ENCODE data around the gene ADGRV1. TPM values are rescaled to one million over a fixed set of nuclear protein-coding genes. Genes with fewer than 3 reads are reported as not detected.

The ADGRV1 gene
- total RNA-seq, 5 donors from 2014 or later (not counting 1 experiment from before 2014, with no cell fraction given) = 0.68 to 1.6 (median 1.2) TPM; not detected in 1

DNA sequence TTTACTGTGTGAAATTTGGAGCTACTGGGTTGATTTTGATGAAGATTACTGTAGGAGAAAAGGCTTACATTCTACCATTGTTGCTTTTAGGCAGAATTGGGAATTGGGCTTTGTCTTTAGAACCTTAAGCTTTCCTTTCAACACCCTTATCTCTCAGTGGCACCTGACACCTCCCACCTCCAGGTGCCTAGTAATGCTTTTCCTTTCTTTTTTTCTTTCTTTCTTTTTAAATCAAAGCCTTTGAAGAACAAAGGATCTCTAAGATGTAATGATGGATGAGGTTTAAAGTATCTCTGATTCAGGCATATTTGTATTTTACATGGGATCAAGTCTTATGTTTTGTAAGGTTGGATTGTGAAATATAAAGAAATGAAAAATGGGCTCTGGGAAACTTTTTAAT, 2.9 kb upstream of the ADGRV1 start:
- peaks cover 10 to 12% (median 11%) of the 10 kb centered on the region in 3 donors for H3K4me1 Mint-ChIP-seq
- Histone ChIP-seq H3K27ac (ENCODE audit: low read length) (no peak overlapping the region), H3K27me3 (replicated peaks in 1 of 2; ENCODE audit: control insufficient read depth in 2 of 2, extremely low read depth in 1 of 2, insufficient read depth in 2 of 2, low read length in 1 of 2) (peaks cover 15 to 23% of the 10 kb centered on the region in 2 experiments), H3K4me3 (ENCODE audit: control insufficient read depth in 1 of 2, extremely low read depth in 1 of 2, low read length in 1 of 2) (no peak overlapping the region), H3K9me3 (no peaks in the 10 kb centered on the region), H3K4me1 (ENCODE audit: control insufficient read depth in 1 of 2, extremely low read depth in 1 of 2, insufficient read depth in 2 of 2, low read length in 2 of 2) (peaks cover 0 to 7% of the 10 kb centered on the region in 2 experiments), H3K36me3 (ENCODE audit: control insufficient read depth in 2 of 2, extremely low read depth in 1 of 2, insufficient read depth in 1 of 2, low read length in 1 of 2) (no peaks in the 10 kb centered on the region)
- no peaks in the 10 kb centered on the region for H3K9me3 Mint-ChIP-seq
- H3K27ac Mint-ChIP-seq = no peak overlapping the region
- H3K36me3 Mint-ChIP-seq = no peaks in the 10 kb centered on the region
- H3K27me3 Mint-ChIP-seq = peaks cover 55 to 58% of the 10 kb centered on the region in 2 donors
- CTCF ChIA-PET = no interaction called here
- ATAC-seq (replicated peaks in 1 of 4) (no peak), DNase-seq (no peak)
- POLR2A ChIA-PET = interaction anchor here (0.6 kb wide), 2 partner anchors 9 to 1818 kb away, joined by 3 to 7 read pairs; no protein-coding TSS in a partner anchor
- no peak overlapping the region for H3K4me3 Mint-ChIP-seq

DNA sequence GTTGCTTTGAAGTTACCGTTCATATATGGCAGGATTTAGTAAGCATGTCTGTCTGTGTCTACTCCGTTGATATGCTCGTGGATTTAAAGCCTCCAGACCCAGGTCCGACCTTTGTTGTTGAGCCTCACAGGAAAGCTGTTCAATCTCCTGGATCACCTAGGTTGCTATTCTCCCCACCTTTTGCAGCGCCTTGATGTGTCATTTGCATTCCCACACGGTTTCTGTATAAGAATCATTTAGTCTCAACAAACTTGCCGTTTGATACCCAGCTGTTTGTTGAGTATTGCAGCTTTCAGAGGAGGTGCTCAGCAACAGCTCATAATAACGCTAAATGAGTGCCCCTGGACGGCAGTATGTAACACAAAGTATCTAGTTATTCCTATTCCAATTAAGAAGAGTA, 1.2 kb upstream of the ADGRV1 start:
- H3K9me3 ChIP-seq = no peaks in the 10 kb centered on the region
- no peaks in the 10 kb centered on the region for H3K36me3 Mint-ChIP-seq
- H3K27me3 ChIP-seq (replicated peaks in 1 of 2; ENCODE audit: control insufficient read depth in 2 of 2, extremely low read depth in 1 of 2, insufficient read depth in 2 of 2, low read length in 1 of 2) = peaks cover 13 to 24% of the 10 kb centered on the region in 2 experiments
- 36% methylated on average over 6 of the region's 9 CpGs for WGBS (ENCODE audit: insufficient coverage)
- POLR2A ChIA-PET = no interaction called here
- DNase-seq (no peak), ATAC-seq (replicated peaks in 1 of 4) (no peak)
- no peak overlapping the region for H3K27ac ChIP-seq (ENCODE audit: low read length)
- H3K4me1 Mint-ChIP-seq = peaks cover 10 to 12% (median 11%) of the 10 kb centered on the region in 3 donors
- CTCF ChIA-PET = no interaction called here
- H3K4me1 ChIP-seq (ENCODE audit: control insufficient read depth in 1 of 2, extremely low read depth in 1 of 2, insufficient read depth in 2 of 2, low read length in 2 of 2) = peaks cover 0 to 7% of the 10 kb centered on the region in 2 experiments
- H3K4me3 Mint-ChIP-seq = no peak overlapping the region
- H3K9me3 Mint-ChIP-seq = no peaks in the 10 kb centered on the region
- H3K36me3 ChIP-seq (ENCODE audit: control insufficient read depth in 2 of 2, extremely low read depth in 1 of 2, insufficient read depth in 1 of 2, low read length in 1 of 2) = no peaks in the 10 kb centered on the region
- H3K27ac Mint-ChIP-seq = no peak overlapping the region
- peaks cover 56 to 61% of the 10 kb centered on the region in 2 donors for H3K27me3 Mint-ChIP-seq
- H3K4me3 ChIP-seq (ENCODE audit: control insufficient read depth in 1 of 2, extremely low read depth in 1 of 2, low read length in 1 of 2) = no peak overlapping the region

DNA sequence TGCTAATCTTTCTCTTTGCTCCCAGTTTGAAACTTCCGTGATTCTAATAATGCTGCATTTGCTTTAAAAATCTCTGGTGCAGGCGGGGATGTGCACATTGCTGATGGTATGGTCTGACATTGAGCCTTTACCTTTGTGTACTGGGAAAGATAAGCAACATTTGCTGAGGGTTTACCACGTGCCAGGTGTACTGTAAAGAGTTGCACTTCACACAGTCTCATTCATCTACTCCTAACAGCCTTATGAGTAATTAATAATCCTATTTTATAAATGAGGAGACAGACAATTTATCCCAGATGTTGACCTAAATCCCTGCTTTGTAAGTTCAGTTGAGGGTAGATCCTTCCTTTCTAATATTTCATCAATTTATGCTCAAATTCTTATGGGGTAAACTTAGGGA, 726 bp upstream of the ADGRV1 start:
- WGBS (ENCODE audit: insufficient coverage) = no CpG with 5 or more reads among the region's 3 CpGs
- Mint-ChIP-seq H3K36me3 (no peaks in the 10 kb centered on the region), H3K27me3 (peaks cover 52 to 58% of the 10 kb centered on the region in 2 donors), H3K4me1 (peaks cover 10 to 12% (median 11%) of the 10 kb centered on the region in 3 donors), H3K27ac (peak overlapping the region in 1 of 2 donors; percentile 67), H3K9me3 (no peaks in the 10 kb centered on the region), H3K4me3 (peak overlapping the region in 2 of 3 donors; percentile 39 to 60)
- H3K9me3 ChIP-seq = no peaks in the 10 kb centered on the region
- peaks cover 15 to 24% of the 10 kb centered on the region in 2 experiments for H3K27me3 ChIP-seq (replicated peaks in 1 of 2; ENCODE audit: control insufficient read depth in 2 of 2, extremely low read depth in 1 of 2, insufficient read depth in 2 of 2, low read length in 1 of 2)
- no peak overlapping the region for H3K27ac ChIP-seq (ENCODE audit: low read length)
- peaks cover 0 to 7% of the 10 kb centered on the region in 2 experiments for H3K4me1 ChIP-seq (ENCODE audit: control insufficient read depth in 1 of 2, extremely low read depth in 1 of 2, insufficient read depth in 2 of 2, low read length in 2 of 2)
- no peak overlapping the region for H3K4me3 ChIP-seq (ENCODE audit: control insufficient read depth in 1 of 2, extremely low read depth in 1 of 2, low read length in 1 of 2)
- CTCF ChIA-PET = no interaction called here
- POLR2A ChIA-PET = no interaction called here
- DNase-seq = no peak
- no peaks in the 10 kb centered on the region for H3K36me3 ChIP-seq (ENCODE audit: control insufficient read depth in 2 of 2, extremely low read depth in 1 of 2, insufficient read depth in 1 of 2, low read length in 1 of 2)
- ATAC-seq (replicated peaks in 1 of 4) = no peak

DNA sequence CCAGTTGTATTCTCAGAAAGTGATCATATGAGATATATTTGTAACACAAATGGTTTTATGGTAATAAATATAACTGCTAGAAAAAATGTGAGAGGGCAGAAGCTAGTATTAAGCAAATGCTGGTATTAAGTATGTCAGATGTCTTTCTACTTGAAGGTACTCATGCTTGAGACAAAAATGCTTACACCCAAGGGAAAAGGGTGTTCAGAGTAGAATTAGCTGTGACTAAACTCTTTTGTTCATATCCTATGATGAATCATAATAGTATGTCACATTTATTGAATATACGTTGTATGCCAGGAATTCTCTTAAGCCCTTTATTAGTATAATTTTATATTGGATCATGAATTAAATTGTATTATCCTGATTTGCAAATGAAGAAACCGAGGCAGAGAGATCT, 2.2 kb downstream of the ADGRV1 start:
- WGBS (ENCODE audit: insufficient coverage) = no CpG with 5 or more reads among the region's 2 CpGs
- H3K4me1 ChIP-seq (ENCODE audit: control insufficient read depth in 1 of 2, extremely low read depth in 1 of 2, insufficient read depth in 2 of 2, low read length in 2 of 2) = peaks cover 0 to 7% of the 10 kb centered on the region in 2 experiments
- Mint-ChIP-seq H3K27ac (no peak overlapping the region), H3K36me3 (no peaks in the 10 kb centered on the region), H3K4me3 (no peak overlapping the region), H3K27me3 (peaks cover 43 to 61% of the 10 kb centered on the region in 2 donors), H3K9me3 (peaks cover 0 to 4% (median 0%) of the 10 kb centered on the region in 3 donors), H3K4me1 (peaks cover 10 to 12% (median 11%) of the 10 kb centered on the region in 3 donors)
- no peak overlapping the region for H3K27ac ChIP-seq (ENCODE audit: low read length)
- ATAC-seq (replicated peaks in 1 of 4) = no peak
- H3K4me3 ChIP-seq (ENCODE audit: control insufficient read depth in 1 of 2, extremely low read depth in 1 of 2, low read length in 1 of 2) = no peak overlapping the region
- no peaks in the 10 kb centered on the region for H3K36me3 ChIP-seq (ENCODE audit: control insufficient read depth in 2 of 2, extremely low read depth in 1 of 2, insufficient read depth in 1 of 2, low read length in 1 of 2)
- ChIA-PET CTCF (no interaction called here), POLR2A (no interaction called here)
- DNase-seq = no peak
- H3K9me3 ChIP-seq = no peaks in the 10 kb centered on the region
- peaks cover 15 to 24% of the 10 kb centered on the region in 2 experiments for H3K27me3 ChIP-seq (replicated peaks in 1 of 2; ENCODE audit: control insufficient read depth in 2 of 2, extremely low read depth in 1 of 2, insufficient read depth in 2 of 2, low read length in 1 of 2)

DNA sequence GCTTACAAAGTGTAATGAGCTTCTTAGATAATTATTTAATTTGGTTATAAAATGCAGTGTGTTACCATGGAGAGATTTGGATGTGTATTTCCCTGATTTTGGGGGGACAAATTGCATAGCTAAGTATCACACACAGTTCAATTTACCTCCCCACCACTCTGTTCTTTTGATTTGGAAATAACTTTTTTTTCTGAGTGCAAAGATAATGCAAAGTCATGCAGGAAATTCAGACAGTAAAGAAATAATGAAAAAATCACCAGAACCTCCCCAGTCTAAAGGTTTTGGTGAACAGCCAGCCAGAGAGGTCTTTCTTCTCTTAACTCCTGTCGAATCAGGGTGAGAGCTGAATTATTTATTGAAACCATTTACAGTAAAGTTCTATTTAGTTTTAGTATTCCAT, 3.2 kb downstream of the ADGRV1 start:
- H3K36me3 ChIP-seq (ENCODE audit: control insufficient read depth in 2 of 2, extremely low read depth in 1 of 2, insufficient read depth in 1 of 2, low read length in 1 of 2) = no peaks in the 10 kb centered on the region
- H3K4me1 ChIP-seq (ENCODE audit: control insufficient read depth in 1 of 2, extremely low read depth in 1 of 2, insufficient read depth in 2 of 2, low read length in 2 of 2) = peaks cover 0 to 7% of the 10 kb centered on the region in 2 experiments
- Mint-ChIP-seq H3K4me1 (peaks cover 10 to 12% (median 11%) of the 10 kb centered on the region in 3 donors), H3K36me3 (no peaks in the 10 kb centered on the region), H3K27ac (no peak overlapping the region), H3K27me3 (peaks cover 36 to 55% of the 10 kb centered on the region in 2 donors), H3K4me3 (no peak overlapping the region), H3K9me3 (peaks cover 0 to 4% (median 0%) of the 10 kb centered on the region in 3 donors)
- DNase-seq = no peak
- H3K27ac ChIP-seq (ENCODE audit: low read length) = no peak overlapping the region
- CTCF ChIA-PET = no interaction called here
- POLR2A ChIA-PET = no interaction called here
- no peaks in the 10 kb centered on the region for H3K9me3 ChIP-seq
- no CpG with 5 or more reads among the region's 1 CpG for WGBS (ENCODE audit: insufficient coverage)
- H3K27me3 ChIP-seq (replicated peaks in 1 of 2; ENCODE audit: control insufficient read depth in 2 of 2, extremely low read depth in 1 of 2, insufficient read depth in 2 of 2, low read length in 1 of 2) = peaks cover 15 to 21% of the 10 kb centered on the region in 2 experiments
- no peak for ATAC-seq (replicated peaks in 1 of 4)
- no peak overlapping the region for H3K4me3 ChIP-seq (ENCODE audit: control insufficient read depth in 1 of 2, extremely low read depth in 1 of 2, low read length in 1 of 2)

DNA sequence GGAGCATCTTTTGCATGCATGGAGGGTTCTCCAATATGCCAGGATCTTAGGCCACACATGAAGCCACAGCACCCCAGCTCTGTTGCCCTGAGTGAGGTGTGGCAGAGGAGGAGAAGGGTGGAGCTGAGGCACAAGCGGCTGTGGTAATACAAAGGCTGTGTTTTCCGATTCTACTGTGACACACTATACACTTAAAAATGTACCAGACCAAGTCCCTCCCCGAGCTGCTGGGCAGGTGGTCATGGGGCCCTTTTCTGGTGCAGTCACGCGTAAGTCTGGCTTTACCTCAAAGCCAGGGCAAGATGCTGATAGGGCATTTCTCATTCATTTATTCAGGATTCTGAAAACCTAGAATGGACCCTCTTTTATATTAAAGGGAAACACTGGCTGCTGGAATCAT, 3.7 kb downstream of the ADGRV1 start:
- Histone ChIP-seq H3K9me3 (no peaks in the 10 kb centered on the region), H3K4me1 (ENCODE audit: control insufficient read depth in 1 of 2, extremely low read depth in 1 of 2, insufficient read depth in 2 of 2, low read length in 2 of 2) (peaks cover 0 to 7% of the 10 kb centered on the region in 2 experiments), H3K36me3 (ENCODE audit: control insufficient read depth in 2 of 2, extremely low read depth in 1 of 2, insufficient read depth in 1 of 2, low read length in 1 of 2) (no peaks in the 10 kb centered on the region), H3K27me3 (replicated peaks in 1 of 2; ENCODE audit: control insufficient read depth in 2 of 2, extremely low read depth in 1 of 2, insufficient read depth in 2 of 2, low read length in 1 of 2) (peaks cover 15 to 16% of the 10 kb centered on the region in 2 experiments), H3K27ac (ENCODE audit: low read length) (no peak overlapping the region), H3K4me3 (ENCODE audit: control insufficient read depth in 1 of 2, extremely low read depth in 1 of 2, low read length in 1 of 2) (no peak overlapping the region)
- DNase-seq (no peak), ATAC-seq (replicated peaks in 1 of 4) (no peak)
- ChIA-PET POLR2A (no interaction called here), CTCF (no interaction called here)
- Mint-ChIP-seq H3K4me3 (no peak overlapping the region), H3K4me1 (peaks cover 10 to 12% (median 11%) of the 10 kb centered on the region in 3 donors), H3K9me3 (peaks cover 0 to 4% (median 0%) of the 10 kb centered on the region in 3 donors), H3K27me3 (peaks cover 31 to 53% of the 10 kb centered on the region in 2 donors), H3K27ac (no peak overlapping the region), H3K36me3 (no peaks in the 10 kb centered on the region)
- no CpG with 5 or more reads among the region's 5 CpGs for WGBS (ENCODE audit: insufficient coverage)

DNA sequence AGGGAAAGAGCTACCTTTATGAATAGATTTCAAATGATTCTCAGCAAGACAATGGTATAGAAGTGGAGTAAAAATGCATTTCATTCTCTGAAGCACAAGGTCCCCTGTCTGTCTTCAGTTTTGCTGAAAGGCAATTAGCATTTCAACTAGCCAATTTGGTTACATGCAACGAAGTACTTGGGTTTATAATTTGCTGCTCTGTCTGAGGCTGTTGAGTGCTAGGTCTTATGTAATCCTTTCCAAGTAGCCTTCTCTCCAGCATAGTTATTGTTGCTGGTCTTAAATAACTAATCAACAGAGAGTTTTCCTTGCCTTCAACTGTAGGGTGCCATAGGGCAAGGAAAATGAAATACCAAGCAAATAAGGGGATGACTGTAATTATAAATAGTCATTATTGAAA, 4.5 kb downstream of the ADGRV1 start:
- H3K36me3 Mint-ChIP-seq = no peaks in the 10 kb centered on the region
- H3K27me3 Mint-ChIP-seq = peaks cover 24 to 45% of the 10 kb centered on the region in 2 donors
- H3K4me1 Mint-ChIP-seq = peaks cover 5 to 9% (median 8%) of the 10 kb centered on the region in 3 donors
- H3K27ac Mint-ChIP-seq = no peak overlapping the region
- peaks cover 9 to 16% of the 10 kb centered on the region in 2 experiments for H3K27me3 ChIP-seq (replicated peaks in 1 of 2; ENCODE audit: control insufficient read depth in 2 of 2, extremely low read depth in 1 of 2, insufficient read depth in 2 of 2, low read length in 1 of 2)
- H3K4me3 Mint-ChIP-seq = no peak overlapping the region
- DNase-seq (no peak), ATAC-seq (replicated peaks in 1 of 4) (no peak)
- H3K4me1 ChIP-seq (ENCODE audit: control insufficient read depth in 1 of 2, extremely low read depth in 1 of 2, insufficient read depth in 2 of 2, low read length in 2 of 2) = peaks cover 0 to 7% of the 10 kb centered on the region in 2 experiments
- no CpG with 5 or more reads among the region's 1 CpG for WGBS (ENCODE audit: insufficient coverage)
- POLR2A ChIA-PET = no interaction called here
- CTCF ChIA-PET = no interaction called here
- no peaks in the 10 kb centered on the region for H3K36me3 ChIP-seq (ENCODE audit: control insufficient read depth in 2 of 2, extremely low read depth in 1 of 2, insufficient read depth in 1 of 2, low read length in 1 of 2)
- no peak overlapping the region for H3K27ac ChIP-seq (ENCODE audit: low read length)
- H3K4me3 ChIP-seq (ENCODE audit: control insufficient read depth in 1 of 2, extremely low read depth in 1 of 2, low read length in 1 of 2) = no peak overlapping the region
- H3K9me3 Mint-ChIP-seq = peaks cover 0 to 4% (median 0%) of the 10 kb centered on the region in 3 donors
- H3K9me3 ChIP-seq = no peaks in the 10 kb centered on the region
